ENCODE results near the gene OR6C70. TPM values are rescaled to one million over a fixed set of nuclear protein-coding genes. Genes with fewer than 3 reads are reported as not detected.
A peak's percentile ranks its signal among the peaks of the same experiment; 100 is the strongest.

Gene OR6C70
- total and polyA plus RNA-seq, 2 of the 13 experiments (the other 11 are each of a cell fraction or from before 2014, with no cell fraction given) = not detected

DNA sequence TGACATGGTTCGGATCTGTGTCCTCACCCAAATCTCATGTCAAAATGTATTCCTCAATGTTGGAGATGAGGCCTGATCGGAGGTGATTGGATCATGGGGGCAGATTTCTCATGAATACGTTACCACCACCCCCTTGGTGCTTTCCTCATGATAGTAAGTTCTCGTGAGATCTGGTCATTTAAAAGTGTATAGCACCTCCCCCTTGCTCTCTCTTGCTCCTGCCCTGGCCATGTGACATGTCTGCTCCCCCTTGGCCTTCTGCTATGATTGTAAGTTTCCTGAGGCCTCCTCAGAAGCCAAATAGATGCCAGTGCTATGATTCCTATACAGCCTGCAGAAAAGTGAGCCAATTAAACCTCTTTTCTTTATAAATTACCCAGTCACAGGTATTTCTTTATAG is 29.3 kb upstream of the OR6C70 start (continued):
- TF ChIP-seq, protein P1, sequence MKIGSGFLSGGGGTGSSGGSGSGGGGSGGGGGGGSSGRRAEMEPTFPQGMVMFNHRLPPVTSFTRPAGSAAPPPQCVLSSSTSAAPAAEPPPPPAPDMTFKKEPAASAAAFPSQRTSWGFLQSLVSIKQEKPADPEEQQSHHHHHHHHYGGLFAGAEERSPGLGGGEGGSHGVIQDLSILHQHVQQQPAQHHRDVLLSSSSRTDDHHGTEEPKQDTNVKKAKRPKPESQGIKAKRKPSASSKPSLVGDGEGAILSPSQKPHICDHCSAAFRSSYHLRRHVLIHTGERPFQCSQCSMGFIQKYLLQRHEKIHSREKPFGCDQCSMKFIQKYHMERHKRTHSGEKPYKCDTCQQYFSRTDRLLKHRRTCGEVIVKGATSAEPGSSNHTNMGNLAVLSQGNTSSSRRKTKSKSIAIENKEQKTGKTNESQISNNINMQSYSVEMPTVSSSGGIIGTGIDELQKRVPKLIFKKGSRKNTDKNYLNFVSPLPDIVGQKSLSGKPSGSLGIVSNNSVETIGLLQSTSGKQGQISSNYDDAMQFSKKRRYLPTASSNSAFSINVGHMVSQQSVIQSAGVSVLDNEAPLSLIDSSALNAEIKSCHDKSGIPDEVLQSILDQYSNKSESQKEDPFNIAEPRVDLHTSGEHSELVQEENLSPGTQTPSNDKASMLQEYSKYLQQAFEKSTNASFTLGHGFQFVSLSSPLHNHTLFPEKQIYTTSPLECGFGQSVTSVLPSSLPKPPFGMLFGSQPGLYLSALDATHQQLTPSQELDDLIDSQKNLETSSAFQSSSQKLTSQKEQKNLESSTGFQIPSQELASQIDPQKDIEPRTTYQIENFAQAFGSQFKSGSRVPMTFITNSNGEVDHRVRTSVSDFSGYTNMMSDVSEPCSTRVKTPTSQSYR (CRISPR knock-in tag; IDR thresholded peaks at IDR 0.05; ENCODE audit: borderline replicate concordance) = 0 out of 2 replicates have a peak, but pooled peaks have one; percentile 8
- no peak for TF ChIP-seq ZIK1 (CRISPR knock-in tag; IDR thresholded peaks at IDR 0.05; ENCODE audit: borderline replicate concordance, low read depth)

DNA sequence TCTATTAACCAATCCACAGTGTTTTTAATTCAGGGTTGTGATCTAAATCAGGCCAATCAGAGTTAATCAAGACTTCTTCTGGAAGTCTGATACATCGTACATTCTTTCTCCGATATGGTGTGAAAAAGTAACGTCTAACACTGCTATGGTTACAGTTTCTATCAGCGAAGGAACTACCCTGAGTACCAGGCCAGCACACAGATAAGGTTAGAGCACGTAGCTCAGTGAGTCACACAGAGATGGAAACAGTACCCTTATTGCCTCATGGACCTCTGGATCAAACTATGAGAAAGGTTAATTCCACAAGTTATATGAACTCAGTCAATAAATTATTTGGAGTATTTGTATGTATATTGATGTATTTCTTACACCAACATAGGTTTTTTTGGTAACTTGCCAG is 25.6 kb upstream of the OR6C70 start:
- CTCF ChIA-PET (ENCODE audit: low intra/inter-chr PET ratio, low total read pairs) = no interaction called here
- BruUV-seq (replicated peaks) = no TSS peak
- no peaks in the 10 kb centered on the region for H4K20me1 ChIP-seq (ENCODE audit: insufficient read depth, low read length)
- no peak for TF ChIP-seq ZNF451 (CRISPR knock-in tag; IDR thresholded peaks at IDR 0.05)
- no peak for TF ChIP-seq MEIS1 (CRISPR knock-in tag; IDR thresholded peaks at IDR 0.05; ENCODE audit: borderline replicate concordance)
- no peak overlapping the region for H3K4me3 ChIP-seq (replicated peaks in 1 of 3; ENCODE audit: insufficient read depth in 1 of 3, low read depth in 2 of 3, low read length in 3 of 3)
- no peak for ATAC-seq
- H3K9ac ChIP-seq (ENCODE audit: insufficient read depth, low read depth, low read length) = no peak overlapping the region
- no peaks in the 10 kb centered on the region for H3K36me3 ChIP-seq (replicated peaks in 1 of 2; ENCODE audit: control insufficient read depth in 1 of 2, insufficient read depth in 2 of 2, low read length in 2 of 2)
- H3K4me1 ChIP-seq (ENCODE audit: insufficient read depth, low read length) = peaks cover 27% of the 10 kb centered on the region
- in situ Hi-C loops (cut with HindIII; ENCODE audit: extremely low pct_ligation_motif_present, low pct_unique_long_range_greater_than_20kb) = no loop called here
- no peak for FAIRE-seq
- no peak overlapping the region for H2AFZ ChIP-seq (ENCODE audit: low read length)
- no peaks in the 10 kb centered on the region for H3K27me3 ChIP-seq (ENCODE audit: control insufficient read depth in 1 of 2, insufficient read depth in 2 of 2, low read length in 2 of 2)
- POLR2A ChIA-PET = no interaction called here
- no peaks in the 10 kb centered on the region for H3K79me2 ChIP-seq (ENCODE audit: insufficient read depth, low read length)
- WGBS (ENCODE audit: low lambda C conversion rate) = 93% methylated on average over 5 of the region's 5 CpGs
- H3K27ac ChIP-seq (ENCODE audit: extremely low read length, insufficient read depth, low read length) = no peak overlapping the region
- H3K9me3 ChIP-seq (ENCODE audit: low read length) = no peaks in the 10 kb centered on the region
- no peak for DNase-seq (ENCODE audit: low spot score)
- intact Hi-C loops (cut with micrococcal nuclease; ENCODE audit: unreplicated experiment) = no loop called here
- no peak overlapping the region for H3K4me2 ChIP-seq (ENCODE audit: low read depth, low read length)
